Measurements from ENCODE around the gene MYO7B. TPM values are rescaled to one million over a fixed set of nuclear protein-coding genes. Genes with fewer than 3 reads are reported as not detected.

Gene MYO7B
- total RNA-seq, 1 donor: 0.18 TPM

DNA sequence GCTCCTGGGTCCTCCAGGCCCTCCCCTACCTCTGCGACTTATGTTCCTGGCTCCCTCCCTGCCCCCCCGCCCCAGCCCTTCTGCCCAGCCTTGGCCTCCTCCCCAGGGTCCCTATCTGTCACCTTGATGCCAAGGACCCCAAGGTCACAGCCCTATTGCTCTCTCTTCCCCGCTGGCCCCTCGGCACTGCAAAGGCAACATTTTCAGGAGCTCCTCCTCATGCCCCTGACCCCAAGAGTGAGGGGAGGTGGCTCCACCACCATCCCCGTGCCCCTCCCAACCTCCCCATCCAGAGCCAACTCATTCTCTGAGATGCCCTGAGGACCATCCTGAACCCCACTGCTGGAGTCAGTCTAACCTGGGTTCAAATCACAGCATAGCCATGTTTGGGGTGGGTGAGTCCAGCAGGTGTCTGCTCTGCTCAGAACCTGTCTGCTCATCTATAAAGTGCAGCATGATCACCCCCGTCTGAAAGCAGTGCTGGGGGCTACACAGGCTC lies 128.1 kb downstream of the MYO7B start:
- TF ChIP-seq CTCF (IDR thresholded peaks at IDR 0.05; ENCODE audit: insufficient read depth, low read length): no peak
- DNase-seq (ENCODE audit: low read depth): no peak
- H3K4me3 ChIP-seq (ENCODE audit: low read depth, low read length): no peak overlapping the region

- no peak for TF ChIP-seq CTCF (IDR thresholded peaks at IDR 0.05; ENCODE audit: insufficient read depth, low read length)
- no peak overlapping the region for H3K4me3 ChIP-seq (ENCODE audit: low read depth, low read length)
- no peak for DNase-seq (ENCODE audit: low read depth)
These were observed 128.8 kb downstream of the MYO7B start for GRCh38 chr2:127664065-127664894.

DNA sequence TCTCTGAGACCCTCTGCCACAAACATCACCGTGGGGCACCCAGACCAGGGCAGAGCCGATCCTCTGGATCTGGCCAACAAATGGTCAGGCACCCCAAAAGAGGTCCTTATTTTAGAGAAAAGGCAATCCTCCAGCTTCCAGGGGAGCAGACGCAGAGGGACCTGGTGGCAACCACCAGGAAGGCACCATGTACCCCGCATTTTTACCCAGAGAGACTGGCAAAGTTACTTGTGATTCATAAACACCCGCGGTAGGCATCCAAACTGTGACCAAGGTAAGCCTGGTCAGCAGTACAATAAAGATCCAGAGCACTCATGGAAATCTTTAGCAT lies 129.4 kb downstream of the MYO7B start:
- H3K4me3 ChIP-seq (ENCODE audit: low read depth, low read length): no peak overlapping the region
- DNase-seq (ENCODE audit: low read depth): no peak
- TF ChIP-seq CTCF (IDR thresholded peaks at IDR 0.05; ENCODE audit: insufficient read depth, low read length): no peak

GRCh38 chr2:127665267-127665893 lies 129.9 kb downstream of the MYO7B start:
- DNase-seq (ENCODE audit: low read depth): no peak
- no peak for TF ChIP-seq CTCF (IDR thresholded peaks at IDR 0.05; ENCODE audit: insufficient read depth, low read length)

GRCh38 chr2:127669056-127669455 lies 133.6 kb downstream of the MYO7B start:
- DNase-seq (ENCODE audit: low read depth): no peak
- TF ChIP-seq CTCF (IDR thresholded peaks at IDR 0.05; ENCODE audit: insufficient read depth, low read length): no peak
- no peak overlapping the region for H3K4me3 ChIP-seq (ENCODE audit: low read depth, low read length)

More at GRCh38 chr2:127665267-127665893, 129.9 kb downstream of the MYO7B start:
- no peak overlapping the region for H3K4me3 ChIP-seq (ENCODE audit: low read depth, low read length)

- H3K4me3 ChIP-seq (ENCODE audit: low read depth, low read length): no peak overlapping the region
- no peak for TF ChIP-seq CTCF (IDR thresholded peaks at IDR 0.05; ENCODE audit: insufficient read depth, low read length)
- DNase-seq (ENCODE audit: low read depth): no peak
These were observed 134.8 kb downstream of the MYO7B start for GRCh38 chr2:127670055-127670956.
